SK-N-SH treated with all-trans-retinoic acid at 6 μM for 48 hours (cell line): ENCODE data around the gene NUDT9.

ENCODE experiments used
- ARNTL ChIP-seq: fragments of 450-650 bp; formaldehyde crosslinking; IDR thresholded peaks from 2 replicates; pipeline ENCODE4 v1.5.0; 2020; ENCODE audit warnings: low read depth, mild to moderate bottlenecking, moderate library complexity, borderline replicate concordance
- CSRNP3 ChIP-seq: fragments of 250-450 bp; sonication (Bioruptor Pico); IDR thresholded peaks from 2 replicates; pipeline ENCODE4 v1.5.1; 2021; ENCODE audit warnings: mild to moderate bottlenecking, moderate library complexity
- ESRRG ChIP-seq: fragments of 250-450 bp; sonication (Bioruptor Pico); IDR thresholded peaks from 2 replicates; pipeline ENCODE4 v1.6.1; 2021; ENCODE audit warnings: mild to moderate bottlenecking
- GLIS3 ChIP-seq: fragments of 250-450 bp; sonication (Bioruptor Pico); IDR thresholded peaks from 2 replicates; pipeline ENCODE4 v1.5.0; 2020; ENCODE audit warnings: mild to moderate bottlenecking, moderate library complexity
- PATZ1 ChIP-seq: fragments of 250-450 bp; sonication (Bioruptor Pico); IDR thresholded peaks from 2 replicates; pipeline ENCODE4 v1.8.0; 2020; ENCODE audit warnings: mild to moderate bottlenecking, moderate library complexity, borderline replicate concordance
- POU6F1 ChIP-seq: fragments of 250-450 bp; sonication (Bioruptor Pico); IDR thresholded peaks from 2 replicates; pipeline ENCODE4 v1.8.0; 2021; ENCODE audit warnings: low read depth, mild to moderate bottlenecking, moderate library complexity, borderline replicate concordance
- PPARA ChIP-seq: fragments of 250-450 bp; sonication (Bioruptor Pico); IDR thresholded peaks from 2 replicates; pipeline ENCODE4 v1.5.0; 2020; ENCODE audit warnings: mild to moderate bottlenecking, borderline replicate concordance
- SNAI2 ChIP-seq: fragments of 250-450 bp; sonication (Bioruptor Pico); IDR thresholded peaks from 2 replicates; pipeline ENCODE4 v1.5.0; 2020; ENCODE audit warnings: mild to moderate bottlenecking, moderate library complexity
- TOX ChIP-seq: fragments of 250-450 bp; sonication (Bioruptor Pico); IDR thresholded peaks from 2 replicates; pipeline ENCODE4 v1.8.0; 2021; ENCODE audit warnings: mild to moderate bottlenecking, moderate library complexity, borderline replicate concordance
- TSHZ2 ChIP-seq: fragments of 250-450 bp; sonication (Bioruptor Pico); IDR thresholded peaks from 2 replicates; pipeline ENCODE4 v1.5.0; 2020; ENCODE audit warnings: mild to moderate bottlenecking, moderate library complexity
- ZFP30 ChIP-seq: fragments of 450-650 bp; formaldehyde crosslinking; IDR thresholded peaks from 2 replicates; pipeline ENCODE4 v1.5.0; 2022; ENCODE audit warnings: mild to moderate bottlenecking, moderate library complexity
- ZNF565 ChIP-seq: fragments of 450-650 bp; formaldehyde crosslinking; conservative IDR thresholded peaks from 2 replicates; pipeline ENCODE4 v1.5.0; 2020; ENCODE audit warnings: low read depth, mild to moderate bottlenecking, moderate library complexity

- TF ChIP-seq POU6F1 (CRISPR knock-in tag), result no peak
- TF ChIP-seq SNAI2 (CRISPR knock-in tag), result no peak
- no peak for TF ChIP-seq CSRNP3 (CRISPR knock-in tag)
- no peak for TF ChIP-seq PPARA
- TF ChIP-seq ARNTL (CRISPR knock-in tag), result no peak
- no peak for TF ChIP-seq PATZ1
- no peak for TF ChIP-seq TOX
- no peak for TF ChIP-seq ESRRG (CRISPR knock-in tag)
- TF ChIP-seq TSHZ2, result no peak
- no peak for TF ChIP-seq ZNF565 (CRISPR knock-in tag)
- TF ChIP-seq ZFP30, result no peak
- TF ChIP-seq GLIS3 (CRISPR knock-in tag), result no peak
These were observed 30.2 kb upstream of the NUDT9 start for GRCh38 chr4:87392183-87392582.
